C4-2B (cell line): ENCODE measurements around the gene WNT3.
"Not testable (repeated sequence)": the region's sequence is repeated elsewhere in the genome, so short reads cannot be mapped to it uniquely, and the experiment has no call there.

Source experiments
- CTCF ChIP-seq: fragments of 450-650 bp; conservative IDR thresholded peaks from 2 replicates; pipeline ENCODE4 v1.5.1; 2017; ENCODE audit warnings: mild to moderate bottlenecking
- ZFX ChIP-seq: fragments of 450-650 bp; IDR thresholded peaks from 2 replicates; pipeline ENCODE4 v1.6.1; 2017

- TF ChIP-seq CTCF, ZFX: not testable (repeated sequence)
Measured at GRCh38 chr17:46757588-46757987, 60.9 kb downstream of the WNT3 start.
